Stimulated activated CD4-positive, alpha-beta T cell treated with anti-CD3 and anti-CD28 coated beads, Interleukin-15, amount 100 ng/mL, for 24 hours (primary cell): ENCODE results near the gene POU2AF1.
"Not testable (repeated sequence)": the region's sequence is repeated elsewhere in the genome, so short reads cannot be mapped to it uniquely, and the experiment has no call there.

Experiments used
- DNase-seq: peaks from one replicate; pipeline ENCODE4 v3.0.0-alpha.2; 2020

The POU2AF1 gene

DNA sequence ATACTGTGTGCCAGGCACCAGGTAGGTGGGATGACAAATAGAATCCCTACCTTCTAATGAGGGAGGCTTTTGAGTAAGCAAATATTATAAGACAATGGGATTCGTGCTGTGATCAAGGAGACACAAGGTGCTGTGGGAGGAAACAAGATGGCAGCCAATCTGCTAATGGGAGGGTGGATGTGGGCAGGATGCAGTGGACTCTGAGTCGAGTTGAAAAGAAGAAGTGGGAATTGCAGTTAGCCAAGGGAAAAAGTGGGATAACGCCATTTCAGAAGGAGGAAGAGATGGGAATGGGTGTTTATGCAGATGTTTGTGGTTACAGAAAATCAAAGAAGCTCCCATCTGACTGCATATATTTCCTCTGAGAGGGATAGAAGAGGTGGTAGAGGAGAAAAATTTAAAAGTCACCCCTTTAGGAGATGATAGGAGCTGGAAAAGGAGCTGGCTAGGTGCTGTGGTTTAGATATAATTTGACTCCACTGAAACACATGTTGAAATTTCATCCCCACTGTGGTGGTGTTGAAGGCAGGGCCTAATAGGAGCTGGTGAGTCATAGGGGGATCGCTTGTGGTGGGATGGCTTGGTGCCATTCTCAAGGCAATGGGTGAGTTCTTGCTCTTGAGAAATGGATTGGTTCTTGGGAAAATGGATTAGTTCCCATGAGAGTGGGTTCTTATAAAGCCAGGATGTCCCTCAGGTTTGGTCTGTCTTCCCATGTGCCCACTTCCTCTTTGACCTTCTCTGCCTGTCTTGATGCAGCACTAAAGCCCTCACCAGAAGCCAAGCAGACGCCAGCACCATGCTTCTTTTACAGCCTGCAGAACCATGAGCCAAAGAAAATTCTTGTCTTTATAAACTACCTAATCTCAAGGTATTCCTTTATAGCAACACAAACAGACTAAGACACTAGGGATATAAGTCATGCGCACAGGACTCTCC is 30.0 kb upstream of the POU2AF1 start:
- DNase-seq, result no peak

DNA sequence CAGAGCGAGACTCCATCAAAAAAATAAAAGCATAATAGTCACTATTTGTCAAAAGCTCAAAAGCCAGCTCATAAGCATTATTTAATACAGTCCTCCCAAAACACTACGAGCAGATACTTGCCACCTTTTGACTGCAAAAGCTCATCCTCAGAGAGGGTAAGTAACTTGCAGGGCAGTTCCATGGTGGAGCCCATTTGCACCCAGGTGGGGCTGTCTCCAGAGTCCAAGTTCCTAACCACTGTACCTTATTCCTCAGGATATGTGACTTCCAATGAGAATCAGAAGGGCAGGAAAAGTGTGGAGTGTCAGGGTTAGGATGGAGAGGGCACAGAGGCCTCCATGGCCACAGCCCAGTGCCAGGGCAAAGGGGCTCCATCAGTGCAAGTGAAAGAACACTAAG is 28.6 kb upstream of the POU2AF1 start:
- no peak for DNase-seq

DNA sequence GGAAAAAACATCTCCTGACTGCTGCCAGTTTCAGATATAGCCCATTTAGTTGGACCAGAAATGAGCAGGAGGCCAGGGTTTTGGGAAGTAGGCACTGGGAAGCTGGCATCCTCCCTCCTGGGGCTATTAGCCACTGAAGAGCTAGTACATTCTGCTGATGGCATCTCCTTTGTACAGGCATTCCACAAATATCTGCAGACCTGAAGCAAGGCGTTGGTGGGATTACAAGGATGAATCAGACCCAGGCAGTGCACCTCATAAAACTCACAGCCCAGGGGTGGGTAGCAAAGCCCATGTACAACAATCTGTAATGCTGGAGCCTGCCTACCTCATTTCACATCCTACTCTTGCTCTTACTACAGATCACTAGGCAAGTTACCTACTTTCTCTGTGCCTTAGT is 27.5 kb upstream of the POU2AF1 start:
- DNase-seq, result no peak

DNA sequence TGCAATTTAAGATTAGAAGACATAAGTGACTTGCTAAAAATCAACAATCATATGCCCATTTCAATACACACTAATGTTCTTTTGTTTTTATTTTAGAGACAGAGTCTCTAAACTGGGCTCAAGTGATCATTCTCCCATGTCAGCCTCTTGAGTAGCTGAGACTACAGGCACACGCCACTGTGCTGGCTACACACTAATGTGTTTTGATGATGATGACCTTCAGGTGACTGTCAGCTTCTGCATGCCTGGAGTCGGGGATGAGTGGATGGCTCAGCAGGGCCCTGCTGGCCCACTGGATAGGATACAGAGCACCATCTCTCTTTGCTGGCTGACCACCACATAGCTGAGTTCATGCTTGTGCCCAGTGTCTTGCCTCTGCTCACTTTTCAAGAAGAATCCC is 27.0 kb upstream of the POU2AF1 start:
- no peak for DNase-seq

DNA sequence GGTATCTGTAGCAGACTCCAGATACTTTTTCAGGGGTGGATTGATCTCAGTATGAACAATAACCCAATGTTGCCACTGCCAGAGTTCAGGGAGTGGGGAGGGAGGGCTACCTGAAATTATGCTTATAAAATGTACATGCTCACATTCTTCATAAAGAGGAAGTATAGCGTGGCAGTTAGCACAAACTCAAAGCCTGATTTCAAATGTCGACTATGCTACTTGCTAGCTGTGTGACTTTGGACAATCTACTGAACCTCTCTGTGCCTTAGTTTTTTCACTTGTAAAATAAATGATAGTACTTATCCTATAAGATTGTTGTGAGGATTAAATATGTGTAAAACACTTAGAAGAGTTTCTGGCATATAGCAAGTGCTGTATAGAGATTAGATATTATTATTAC is 26.5 kb upstream of the POU2AF1 start:
- DNase-seq, result no peak

DNA sequence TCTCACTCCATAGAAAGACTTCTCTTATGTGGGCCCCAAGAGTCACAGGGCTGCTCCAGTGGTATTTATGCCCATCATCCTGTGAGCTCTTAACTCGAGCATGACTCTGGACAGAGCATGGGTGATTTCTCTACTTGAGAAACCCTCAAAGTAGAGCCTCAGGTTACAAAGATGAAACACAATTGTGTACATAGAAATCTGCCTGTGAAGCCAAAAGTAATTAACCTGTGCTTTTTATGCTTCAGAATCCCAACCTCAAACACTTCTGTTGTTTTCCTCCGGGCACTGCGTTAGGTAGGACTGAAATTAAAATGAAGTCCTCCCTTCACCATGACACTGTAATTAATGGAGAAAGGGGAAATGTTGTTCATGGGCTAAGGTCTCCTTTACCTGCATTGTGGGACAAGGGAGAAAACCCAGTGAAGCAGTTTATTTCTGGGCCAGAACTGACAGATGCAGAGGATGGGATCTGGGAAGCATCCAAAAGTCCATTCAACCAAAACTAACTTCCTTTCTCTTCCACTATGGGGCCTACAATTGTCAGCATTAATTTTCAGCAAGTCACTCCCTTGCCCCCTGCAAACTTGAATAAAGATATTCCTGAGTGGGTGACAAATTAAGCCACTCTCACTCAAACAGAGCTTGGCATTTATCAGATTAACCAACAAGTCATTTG is 24.1 kb upstream of the POU2AF1 start:
- no peak for DNase-seq

DNA sequence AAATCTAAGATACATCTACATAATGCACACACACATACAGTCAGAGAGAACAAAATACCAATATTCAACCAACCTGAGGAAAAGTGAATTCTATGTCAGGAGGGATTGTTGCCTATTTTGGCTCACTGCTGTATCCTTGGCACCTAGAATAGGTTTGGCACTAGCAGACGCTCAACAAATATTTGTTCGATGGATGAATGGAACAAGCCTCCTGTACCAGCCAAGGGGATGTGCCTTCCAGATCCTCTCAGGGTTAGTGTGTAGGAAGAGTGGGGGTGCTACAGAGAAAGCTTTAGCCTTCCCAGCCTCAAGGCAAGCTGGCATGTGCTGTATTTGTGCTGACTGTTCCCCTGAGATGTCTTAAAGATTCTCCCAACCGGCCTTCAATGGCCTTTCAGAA is 23.3 kb upstream of the POU2AF1 start:
- no peak for DNase-seq

DNA sequence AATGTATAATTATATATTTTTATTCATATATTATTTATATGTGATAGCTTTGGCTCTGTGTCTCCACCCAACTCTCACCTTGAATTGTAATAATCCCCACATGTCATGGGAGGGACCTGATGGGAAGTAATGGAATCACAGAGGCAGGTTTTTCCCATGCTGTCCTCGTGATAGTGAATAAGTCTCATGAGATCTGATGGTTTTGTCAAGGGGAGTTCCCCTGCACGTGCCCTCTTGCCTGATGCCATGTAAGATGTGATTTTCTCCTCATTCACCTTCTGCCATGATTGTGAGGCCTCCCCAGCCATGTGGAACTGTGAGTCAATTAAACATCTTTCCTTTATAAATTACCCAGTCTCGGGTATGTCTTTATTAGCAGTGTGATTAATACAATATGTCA is 22.9 kb upstream of the POU2AF1 start:
- DNase-seq, result not testable (repeated sequence)

DNA sequence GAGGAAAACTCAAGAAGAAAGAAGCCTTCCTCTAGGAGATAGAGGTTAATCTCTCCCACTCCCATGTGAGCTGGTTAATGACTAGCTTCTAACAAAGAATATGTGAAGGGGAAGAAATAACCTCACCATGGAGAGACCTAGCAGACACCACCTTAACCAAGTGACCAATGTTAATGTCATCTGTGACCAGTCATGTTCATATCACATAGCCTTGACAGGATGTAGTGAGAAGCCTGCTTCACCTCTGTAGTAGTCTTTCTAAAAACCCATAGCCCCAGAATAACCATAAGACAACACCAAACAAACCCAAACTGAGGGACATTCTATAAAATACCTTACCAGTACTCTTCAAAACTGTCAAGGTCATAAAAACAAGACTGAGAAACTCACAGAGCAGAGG is 21.5 kb upstream of the POU2AF1 start:
- no peak for DNase-seq

DNA sequence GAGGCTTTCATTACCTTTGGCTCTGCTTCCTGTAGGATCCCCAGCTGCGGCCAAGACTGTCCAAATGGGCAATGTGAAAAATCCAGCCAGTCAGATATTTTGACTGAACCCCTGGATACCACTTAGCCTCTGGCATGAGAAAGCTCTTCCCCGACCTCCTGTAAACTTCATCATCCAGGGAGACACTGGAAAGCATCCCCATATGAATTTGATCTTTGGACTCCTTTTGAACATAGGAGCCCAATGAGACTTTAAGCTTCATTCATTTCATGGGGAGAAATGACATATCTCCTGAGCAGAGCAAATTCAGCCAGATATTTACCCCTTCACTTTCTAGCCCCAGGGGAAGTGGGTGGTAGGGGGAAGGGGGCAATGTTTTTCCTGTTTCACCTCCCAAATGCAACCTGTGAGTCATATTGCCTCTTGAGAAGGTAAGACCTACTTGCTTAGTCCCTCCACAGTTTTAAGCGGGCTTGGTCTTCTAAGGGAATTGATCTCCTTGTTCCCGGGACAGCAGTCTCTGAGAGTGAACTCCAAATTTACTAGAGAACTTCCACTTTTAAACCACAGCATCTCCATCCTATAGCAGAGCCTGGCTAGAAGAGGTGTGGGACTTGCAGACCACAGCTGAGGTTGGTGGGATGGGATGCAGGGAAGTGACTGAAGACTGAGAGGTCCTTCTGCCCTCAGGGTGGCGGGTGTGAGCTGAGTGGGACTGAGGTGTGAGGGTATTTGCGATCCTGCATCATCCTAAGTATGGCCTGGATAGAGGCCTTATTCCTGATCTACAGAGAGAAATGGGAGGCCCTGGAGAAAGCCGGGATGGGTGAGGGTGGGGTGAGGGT is 20.3 kb upstream of the POU2AF1 start:
- no peak for DNase-seq

DNA sequence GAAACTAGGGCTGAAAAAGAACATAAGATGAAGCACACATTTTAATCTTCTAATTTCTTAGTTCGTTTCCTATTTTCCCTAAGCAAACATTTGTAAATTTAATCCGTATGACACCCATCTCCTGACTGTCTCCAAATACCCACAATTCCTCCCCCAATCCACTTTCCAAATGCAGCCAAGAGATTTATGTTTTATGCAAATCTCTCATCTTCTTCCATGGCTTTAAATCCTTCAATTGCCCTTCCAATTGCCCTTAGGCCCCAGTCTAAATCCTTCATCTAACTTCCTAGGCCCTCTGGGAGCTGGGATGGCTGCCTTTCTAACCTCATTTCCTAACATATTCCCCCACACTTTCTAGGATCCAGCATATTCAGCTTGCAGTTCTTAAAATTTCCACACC is 18.0 kb upstream of the POU2AF1 start:
- no peak for DNase-seq

DNA sequence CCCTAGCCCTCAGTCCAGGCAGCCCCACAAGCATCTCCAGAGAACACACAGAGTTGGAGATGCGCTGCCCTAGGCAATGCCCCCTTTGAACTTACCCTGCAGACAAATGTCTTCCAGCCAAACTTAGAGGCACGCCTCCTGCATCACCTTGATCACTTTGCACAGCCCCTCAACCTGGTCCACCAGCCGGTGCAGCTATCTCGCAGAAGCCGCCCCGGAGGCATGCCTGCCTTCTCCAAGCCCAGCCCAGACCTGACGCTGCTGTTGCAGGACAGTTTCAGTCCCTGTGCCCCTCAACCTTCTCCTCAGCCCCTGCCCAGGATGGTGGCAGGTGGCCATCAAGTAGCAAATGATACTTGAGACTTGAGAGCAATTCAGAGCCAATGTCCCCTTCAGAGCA is 16.7 kb upstream of the POU2AF1 start:
- no peak for DNase-seq

DNA sequence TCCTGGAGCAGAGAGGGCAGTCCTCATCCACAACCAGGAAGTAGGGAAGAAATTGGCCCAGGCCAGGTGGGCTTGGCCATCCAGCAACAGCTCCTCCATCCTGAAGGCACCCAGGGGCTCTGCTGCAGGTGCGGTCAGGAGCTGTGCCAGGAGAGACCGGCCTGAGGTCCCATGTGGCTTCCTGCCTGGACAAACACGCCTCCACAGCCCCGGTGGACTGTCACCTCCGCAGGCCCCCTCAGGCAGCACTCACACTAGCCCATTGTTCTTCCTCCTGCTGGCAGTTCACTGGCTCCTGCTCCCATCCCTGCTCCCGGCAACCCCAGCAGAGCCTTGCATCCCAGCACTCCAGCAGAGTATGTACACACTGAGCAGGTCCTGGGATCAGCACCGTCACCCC is 16.0 kb upstream of the POU2AF1 start:
- DNase-seq, result no peak

DNA sequence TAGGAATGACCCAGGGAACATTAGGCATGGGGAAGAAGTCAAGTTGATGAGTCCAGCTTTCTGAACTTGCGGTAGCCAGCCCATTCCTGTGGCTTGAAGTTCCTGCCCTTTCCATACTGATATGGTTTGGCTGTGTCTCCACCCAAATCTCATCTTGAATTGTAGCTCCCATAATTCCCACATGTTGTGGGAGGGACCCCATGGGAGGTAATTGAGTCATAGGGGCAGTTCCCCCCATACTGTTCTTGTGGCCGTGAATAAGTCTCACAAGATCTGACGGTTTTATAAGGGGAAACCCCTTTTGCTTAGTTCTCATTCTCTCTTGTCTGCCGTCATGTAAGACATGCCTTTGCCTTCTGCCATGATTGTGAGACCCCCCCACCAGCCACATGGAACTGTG is 15.1 kb upstream of the POU2AF1 start:
- DNase-seq, result not testable (repeated sequence)

DNA sequence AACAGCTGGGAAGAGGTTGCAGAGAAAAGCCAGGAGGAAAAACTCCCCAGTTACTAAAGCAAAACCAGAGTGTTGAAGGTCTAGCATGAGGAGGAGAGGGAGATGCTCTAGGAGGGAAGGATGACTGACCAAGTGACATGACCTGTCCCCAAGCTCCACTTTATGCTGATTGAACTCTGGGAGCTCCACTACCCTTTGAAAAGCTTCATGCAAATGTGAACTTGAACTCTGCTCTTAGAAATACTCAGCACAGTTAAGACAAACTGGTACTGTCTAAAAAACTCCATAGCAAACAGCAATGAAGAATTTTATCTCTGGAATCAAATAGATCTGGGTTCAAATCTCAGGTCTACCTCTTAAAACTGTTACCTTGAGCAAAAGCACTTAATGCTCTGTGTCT is 14.5 kb upstream of the POU2AF1 start:
- no peak for DNase-seq

DNA sequence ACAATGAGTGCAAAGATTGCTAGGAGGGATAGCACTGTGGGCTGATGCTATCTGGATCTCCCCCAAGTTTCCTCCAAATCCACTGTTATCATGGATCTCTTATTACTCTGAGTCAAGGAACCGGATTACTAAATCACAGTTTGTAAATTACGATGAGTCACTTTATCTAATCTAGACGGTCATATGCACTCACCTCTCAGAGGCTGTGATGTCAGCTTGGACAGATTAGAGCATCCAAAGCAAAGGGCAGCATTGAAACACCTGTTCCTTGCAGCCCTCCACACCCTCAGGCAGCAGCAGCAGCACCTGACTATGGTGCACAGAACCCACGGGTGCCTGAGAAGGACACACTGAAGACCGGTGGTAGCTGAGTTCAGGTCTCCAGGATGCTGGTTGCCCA is 14.0 kb upstream of the POU2AF1 start:
- DNase-seq, result no peak

DNA sequence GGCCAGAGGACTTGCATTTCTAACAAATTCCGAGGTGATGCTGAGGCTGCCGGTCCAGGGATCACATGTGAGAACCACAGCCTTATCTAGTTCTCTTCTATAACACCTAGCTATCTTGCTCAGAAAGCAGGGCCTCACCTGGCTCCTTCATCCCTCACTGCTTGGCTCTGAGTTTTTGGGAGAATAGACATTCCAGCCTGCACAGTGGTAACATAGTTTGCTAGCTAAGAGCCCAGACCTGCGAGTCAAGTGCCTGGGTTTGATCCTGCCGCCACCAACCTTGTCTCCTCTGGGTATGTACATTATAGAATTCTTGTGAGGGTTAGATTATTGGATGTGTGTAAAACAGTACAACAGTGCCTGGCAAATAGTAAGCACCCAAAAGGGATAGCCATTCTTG is 13.5 kb upstream of the POU2AF1 start:
- DNase-seq, result no peak

DNA sequence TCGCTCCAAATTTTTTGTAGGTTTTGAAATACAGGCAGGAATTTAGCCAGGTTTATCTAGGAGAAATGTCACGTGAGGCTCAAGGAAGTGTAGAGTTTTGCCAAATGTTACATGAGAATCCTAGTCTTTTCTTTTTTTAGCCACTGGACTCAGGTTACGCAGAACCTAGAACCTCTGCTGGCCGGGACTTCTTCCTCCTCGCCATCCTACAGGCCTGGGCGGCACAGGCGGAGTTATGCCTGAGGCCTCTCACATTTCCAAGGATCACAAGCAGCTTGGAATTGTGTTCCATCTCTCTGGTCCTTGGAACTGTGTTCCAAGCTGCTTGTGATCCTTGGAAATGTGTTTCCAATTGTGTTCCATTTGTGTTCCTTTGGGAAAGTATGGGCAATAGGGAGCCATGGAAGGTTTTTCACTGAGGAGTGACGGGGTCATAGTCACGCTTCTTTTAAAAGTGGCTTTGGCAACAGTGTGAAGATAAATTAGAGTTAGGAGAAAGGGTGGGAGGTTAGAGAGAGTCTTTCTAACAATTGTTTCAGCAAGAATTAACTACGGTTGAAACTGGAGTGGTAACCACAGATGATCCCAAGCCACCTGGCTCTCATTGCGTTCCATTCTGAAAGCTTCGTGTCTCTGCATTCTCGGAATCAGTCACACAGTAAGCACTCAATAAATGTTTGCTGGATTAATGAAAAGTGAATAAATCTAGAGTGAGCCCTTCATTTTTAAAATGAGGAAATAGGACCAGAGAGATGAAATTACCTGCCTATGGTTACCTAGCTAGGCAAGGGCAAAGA is 12.5 kb upstream of the POU2AF1 start:
- DNase-seq, result no peak

DNA sequence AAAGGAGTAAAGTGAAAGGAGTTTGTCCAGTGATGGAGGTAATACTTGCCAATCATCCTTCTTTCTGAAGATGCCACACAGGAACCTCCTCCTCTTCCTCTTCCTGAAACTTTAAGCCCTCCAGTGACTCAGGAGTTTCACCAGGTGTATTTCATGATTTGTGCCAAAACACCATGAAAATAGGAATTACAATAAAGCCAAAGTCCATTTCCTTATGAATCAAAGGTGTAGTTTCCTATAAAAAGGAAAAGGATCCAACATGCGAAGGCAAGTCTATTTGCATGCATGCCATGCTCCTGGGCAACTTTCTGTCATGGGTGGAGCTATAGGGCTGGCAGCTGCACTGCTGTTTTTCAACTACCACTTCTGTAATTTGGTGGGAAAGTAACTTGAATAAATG is 9.8 kb upstream of the POU2AF1 start:
- no peak for DNase-seq

DNA sequence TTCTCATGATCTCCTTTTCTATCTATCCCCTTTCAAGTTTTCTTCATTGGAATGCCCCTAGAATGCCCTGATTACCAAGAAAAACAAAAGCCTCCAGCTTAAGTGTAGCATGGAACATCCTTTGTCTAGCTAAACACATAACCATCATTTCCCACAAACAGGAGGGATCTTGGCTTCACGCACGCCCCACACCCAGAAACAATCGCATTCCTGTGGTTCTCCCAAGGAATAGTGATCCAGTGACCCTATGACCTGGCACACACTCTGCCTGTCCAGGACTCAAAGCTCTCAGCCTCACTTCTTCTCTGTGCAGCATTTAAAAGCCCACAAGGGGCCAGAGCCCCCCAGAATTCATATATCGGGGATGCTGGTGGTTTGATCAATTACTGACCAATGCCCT is 9.3 kb upstream of the POU2AF1 start:
- no peak for DNase-seq

DNA sequence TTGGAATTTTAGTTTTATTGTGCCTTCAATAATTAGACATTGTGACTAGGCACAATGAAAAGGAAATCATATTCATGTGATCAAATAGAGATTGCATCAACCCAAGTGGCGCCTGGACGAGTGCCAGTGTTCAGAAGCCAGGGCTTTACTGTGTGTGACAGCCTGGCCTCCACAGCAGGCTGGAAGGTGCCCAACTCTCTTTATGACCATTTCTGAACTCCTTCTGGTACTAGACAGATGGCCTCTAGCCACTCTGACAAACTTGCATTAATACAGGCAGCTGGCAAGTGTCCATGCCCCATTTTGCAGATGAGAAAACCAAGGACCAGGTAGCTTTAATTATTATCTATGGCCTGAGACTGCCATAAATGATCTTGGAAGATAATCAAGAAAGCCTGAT is 8.3 kb upstream of the POU2AF1 start:
- DNase-seq, result no peak

DNA sequence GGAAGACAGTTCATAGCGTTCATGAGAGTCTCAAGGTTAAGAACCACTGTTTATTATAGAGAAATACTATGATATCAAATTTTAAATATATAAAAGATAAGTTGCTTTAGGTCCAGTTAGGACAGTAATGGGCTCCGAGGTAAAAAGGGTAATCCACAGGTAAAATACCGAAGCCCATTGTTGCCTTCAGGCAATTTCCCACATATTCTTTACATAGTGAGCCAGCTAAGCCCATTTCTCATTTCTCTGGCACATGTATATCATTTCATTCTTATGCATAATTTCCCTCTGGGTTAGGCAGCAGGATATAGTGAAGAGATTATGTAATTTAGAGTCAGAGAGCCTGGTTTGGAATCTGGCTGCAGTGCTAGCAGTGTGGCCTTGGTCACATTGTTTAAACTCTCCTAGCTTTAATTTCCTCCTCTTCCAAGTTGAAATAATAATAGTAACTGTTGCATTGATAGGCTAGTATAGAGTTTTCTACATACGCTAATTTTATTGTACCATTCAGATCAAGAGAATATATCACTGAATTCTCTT is 7.6 kb upstream of the POU2AF1 start:
- DNase-seq, result no peak
